Measurements from ENCODE around the gene KCTD4.
"Not testable (repeated sequence)": the region's sequence is repeated elsewhere in the genome, so short reads cannot be mapped to it uniquely, and the experiment has no call there.

The KCTD4 gene

GRCh38 chr13:45200701-45201232, at the start of gene KCTD4:
KCTD4 (minus strand) TSS chr13:45201045; CDS start chr13:45194567, 6,478 bp downstream.
- no peak for DNase-seq (ENCODE audit: low read depth)

GRCh38 chr13:45249662-45250061, 48.8 kb upstream of the KCTD4 start:
- H3K4me3 ChIP-seq (ENCODE audit: low read depth, low read length), result no peak overlapping the region
- no peak for DNase-seq (ENCODE audit: low read depth)

More at GRCh38 chr13:45200701-45201232, at the start of gene KCTD4:
- no peak within 1 kb of the TSS for H3K4me3 ChIP-seq (ENCODE audit: low read depth, low read length)

GRCh38 chr13:45244736-45245135, 43.9 kb upstream of the KCTD4 start:
- DNase-seq (ENCODE audit: low read depth); H3K4me3 ChIP-seq (ENCODE audit: low read depth, low read length): not testable (repeated sequence)

- no peak overlapping the region for H3K4me3 ChIP-seq (ENCODE audit: low read depth, low read length)
These were observed 42.2 kb upstream of the KCTD4 start for GRCh38 chr13:45243077-45243476.

GRCh38 chr13:45242524-45242923, 41.7 kb upstream of the KCTD4 start:
- no peak overlapping the region for H3K4me3 ChIP-seq (ENCODE audit: low read depth, low read length)
- DNase-seq (ENCODE audit: low read depth), result no peak

More at GRCh38 chr13:45243077-45243476, 42.2 kb upstream of the KCTD4 start:
- DNase-seq (ENCODE audit: low read depth), result no peak

GRCh38 chr13:45242070-45242469, 41.2 kb upstream of the KCTD4 start:
- H3K4me3 ChIP-seq (ENCODE audit: low read depth, low read length), result no peak overlapping the region
- DNase-seq (ENCODE audit: low read depth), result peak; percentile 39

- DNase-seq (ENCODE audit: low read depth), result no peak
These were observed 39.3 kb upstream of the KCTD4 start for GRCh38 chr13:45240143-45240542.

GRCh38 chr13:45238945-45239795, 38.3 kb upstream of the KCTD4 start:
- H3K4me3 ChIP-seq (ENCODE audit: low read depth, low read length), result no peak overlapping the region
- DNase-seq (ENCODE audit: low read depth), result no peak

More at GRCh38 chr13:45240143-45240542, 39.3 kb upstream of the KCTD4 start:
- H3K4me3 ChIP-seq (ENCODE audit: low read depth, low read length), result no peak overlapping the region

- DNase-seq (ENCODE audit: low read depth), result no peak
- H3K4me3 ChIP-seq (ENCODE audit: low read depth, low read length), result no peak overlapping the region
These were observed 31.7 kb upstream of the KCTD4 start for GRCh38 chr13:45232591-45232990.

- no peak for DNase-seq (ENCODE audit: low read depth)
These were observed 30.9 kb upstream of the KCTD4 start for GRCh38 chr13:45231722-45232121.

GRCh38 chr13:45231305-45231704, 30.5 kb upstream of the KCTD4 start:
- H3K4me3 ChIP-seq (ENCODE audit: low read depth, low read length), result no peak overlapping the region
- no peak for DNase-seq (ENCODE audit: low read depth)

More at GRCh38 chr13:45231722-45232121, 30.9 kb upstream of the KCTD4 start:
- H3K4me3 ChIP-seq (ENCODE audit: low read depth, low read length), result no peak overlapping the region

- DNase-seq (ENCODE audit: low read depth), result no peak
- H3K4me3 ChIP-seq (ENCODE audit: low read depth, low read length), result no peak overlapping the region
These were observed 28.3 kb upstream of the KCTD4 start for GRCh38 chr13:45229172-45229571.

- DNase-seq (ENCODE audit: low read depth), result no peak
- no peak overlapping the region for H3K4me3 ChIP-seq (ENCODE audit: low read depth, low read length)
These were observed 27.2 kb upstream of the KCTD4 start for GRCh38 chr13:45228002-45228401.

- H3K4me3 ChIP-seq (ENCODE audit: low read depth, low read length), result no peak overlapping the region
- no peak for DNase-seq (ENCODE audit: low read depth)
These were observed 25.2 kb upstream of the KCTD4 start for GRCh38 chr13:45226024-45226423.

GRCh38 chr13:45225370-45225769, 24.5 kb upstream of the KCTD4 start:
- H3K4me3 ChIP-seq (ENCODE audit: low read depth, low read length), result no peak overlapping the region
- DNase-seq (ENCODE audit: low read depth), result no peak

GRCh38 chr13:45224176-45224575, 23.3 kb upstream of the KCTD4 start:
- no peak overlapping the region for H3K4me3 ChIP-seq (ENCODE audit: low read depth, low read length)
- no peak for DNase-seq (ENCODE audit: low read depth)

GRCh38 chr13:45222919-45223318, 22.1 kb upstream of the KCTD4 start:
- DNase-seq (ENCODE audit: low read depth), result no peak
- H3K4me3 ChIP-seq (ENCODE audit: low read depth, low read length), result no peak overlapping the region

GRCh38 chr13:45222516-45222915, 21.7 kb upstream of the KCTD4 start:
- H3K4me3 ChIP-seq (ENCODE audit: low read depth, low read length), result no peak overlapping the region
- no peak for DNase-seq (ENCODE audit: low read depth)

- no peak for DNase-seq (ENCODE audit: low read depth)
- no peak overlapping the region for H3K4me3 ChIP-seq (ENCODE audit: low read depth, low read length)
These were observed 19.6 kb upstream of the KCTD4 start for GRCh38 chr13:45220403-45220802.

GRCh38 chr13:45219938-45220375, 19.1 kb upstream of the KCTD4 start:
- DNase-seq (ENCODE audit: low read depth), result no peak
- H3K4me3 ChIP-seq (ENCODE audit: low read depth, low read length), result no peak overlapping the region

All from skeletal muscle cell (primary cell).